Fibroblast of pulmonary artery (primary cell): Measurements from ENCODE around the gene USP13.

Experiments used
- DNase-seq: peaks from one replicate; pipeline ENCODE4 v3.0.0-alpha.2; 2010; ENCODE audit warnings: low read depth
- H3K4me3 ChIP-seq: replicated peaks from 2 replicates; pipeline ENCODE4 v1.5.1; 2011; ENCODE audit warnings: low read depth, mild to moderate bottlenecking, control low read depth, low read length, moderate library complexity
- TF ChIP-seq, protein P1 (sequence below): IDR thresholded peaks from 2 replicates; pipeline ENCODE4 v1.5.1; 2011; ENCODE audit warnings: mild to moderate bottlenecking, control low read depth, low read length, inconsistent platforms; ENCODE audit errors: missing control alignments

Gene USP13

DNA sequence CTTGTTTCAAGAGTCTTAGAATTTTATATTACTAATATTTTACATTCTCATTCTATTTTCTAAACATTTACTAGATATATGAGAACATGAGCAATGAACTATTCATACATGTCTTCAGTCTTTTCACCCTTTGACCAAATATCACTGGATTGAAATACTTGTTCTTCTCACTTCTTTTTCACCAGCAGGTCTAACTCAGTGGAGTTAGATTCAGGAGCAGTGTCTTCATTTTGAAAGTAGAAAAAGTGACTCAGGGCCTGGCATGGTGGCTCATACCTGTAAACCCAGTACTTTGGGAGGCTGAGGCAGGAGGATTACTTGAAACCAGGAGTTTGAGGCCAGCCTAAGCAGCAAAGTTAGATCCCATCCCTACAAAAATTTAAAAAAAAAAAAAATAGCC is 70.8 kb downstream of the USP13 start:
- TF ChIP-seq, protein P1, sequence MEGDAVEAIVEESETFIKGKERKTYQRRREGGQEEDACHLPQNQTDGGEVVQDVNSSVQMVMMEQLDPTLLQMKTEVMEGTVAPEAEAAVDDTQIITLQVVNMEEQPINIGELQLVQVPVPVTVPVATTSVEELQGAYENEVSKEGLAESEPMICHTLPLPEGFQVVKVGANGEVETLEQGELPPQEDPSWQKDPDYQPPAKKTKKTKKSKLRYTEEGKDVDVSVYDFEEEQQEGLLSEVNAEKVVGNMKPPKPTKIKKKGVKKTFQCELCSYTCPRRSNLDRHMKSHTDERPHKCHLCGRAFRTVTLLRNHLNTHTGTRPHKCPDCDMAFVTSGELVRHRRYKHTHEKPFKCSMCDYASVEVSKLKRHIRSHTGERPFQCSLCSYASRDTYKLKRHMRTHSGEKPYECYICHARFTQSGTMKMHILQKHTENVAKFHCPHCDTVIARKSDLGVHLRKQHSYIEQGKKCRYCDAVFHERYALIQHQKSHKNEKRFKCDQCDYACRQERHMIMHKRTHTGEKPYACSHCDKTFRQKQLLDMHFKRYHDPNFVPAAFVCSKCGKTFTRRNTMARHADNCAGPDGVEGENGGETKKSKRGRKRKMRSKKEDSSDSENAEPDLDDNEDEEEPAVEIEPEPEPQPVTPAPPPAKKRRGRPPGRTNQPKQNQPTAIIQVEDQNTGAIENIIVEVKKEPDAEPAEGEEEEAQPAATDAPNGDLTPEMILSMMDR, result no peak
- H3K4me3 ChIP-seq, result no peak overlapping the region
- DNase-seq, result no peak

- H3K4me3 ChIP-seq, result no peak overlapping the region
- TF ChIP-seq, protein P1, result no peak
- DNase-seq, result no peak
Measured at GRCh38 chr3:179726075-179726699, 73.3 kb downstream of the USP13 start.

GRCh38 chr3:179729086-179729485 is 76.2 kb downstream of the USP13 start:
- TF ChIP-seq, protein P1, result no peak
- DNase-seq, result no peak
- no peak overlapping the region for H3K4me3 ChIP-seq

GRCh38 chr3:179729981-179730380 is 77.1 kb downstream of the USP13 start:
- TF ChIP-seq, protein P1, result no peak
- DNase-seq, result no peak
- no peak overlapping the region for H3K4me3 ChIP-seq

- no peak for DNase-seq
- no peak overlapping the region for H3K4me3 ChIP-seq
- TF ChIP-seq, protein P1, result no peak
Measured at GRCh38 chr3:179730506-179730905, 77.7 kb downstream of the USP13 start.

- no peak for DNase-seq
- TF ChIP-seq, protein P1, result no peak
- no peak overlapping the region for H3K4me3 ChIP-seq
Measured at GRCh38 chr3:179731544-179731943, 78.7 kb downstream of the USP13 start.

GRCh38 chr3:179732661-179733348 is 80.0 kb downstream of the USP13 start:
- H3K4me3 ChIP-seq, result no peak overlapping the region
- TF ChIP-seq, protein P1, result no peak
- DNase-seq, result no peak
